ENCODE results near the gene TMEM256. TPM values are rescaled to one million over a fixed set of nuclear protein-coding genes. Genes with fewer than 3 reads are reported as not detected.

The TMEM256 gene
- total RNA-seq, 4 donors from 2014 or later: 59.6 to 121 (median 74.7) TPM

GRCh38 chr17:7425756-7426155 is 21.9 kb upstream of the TMEM256 start:
- TF ChIP-seq, protein P1, sequence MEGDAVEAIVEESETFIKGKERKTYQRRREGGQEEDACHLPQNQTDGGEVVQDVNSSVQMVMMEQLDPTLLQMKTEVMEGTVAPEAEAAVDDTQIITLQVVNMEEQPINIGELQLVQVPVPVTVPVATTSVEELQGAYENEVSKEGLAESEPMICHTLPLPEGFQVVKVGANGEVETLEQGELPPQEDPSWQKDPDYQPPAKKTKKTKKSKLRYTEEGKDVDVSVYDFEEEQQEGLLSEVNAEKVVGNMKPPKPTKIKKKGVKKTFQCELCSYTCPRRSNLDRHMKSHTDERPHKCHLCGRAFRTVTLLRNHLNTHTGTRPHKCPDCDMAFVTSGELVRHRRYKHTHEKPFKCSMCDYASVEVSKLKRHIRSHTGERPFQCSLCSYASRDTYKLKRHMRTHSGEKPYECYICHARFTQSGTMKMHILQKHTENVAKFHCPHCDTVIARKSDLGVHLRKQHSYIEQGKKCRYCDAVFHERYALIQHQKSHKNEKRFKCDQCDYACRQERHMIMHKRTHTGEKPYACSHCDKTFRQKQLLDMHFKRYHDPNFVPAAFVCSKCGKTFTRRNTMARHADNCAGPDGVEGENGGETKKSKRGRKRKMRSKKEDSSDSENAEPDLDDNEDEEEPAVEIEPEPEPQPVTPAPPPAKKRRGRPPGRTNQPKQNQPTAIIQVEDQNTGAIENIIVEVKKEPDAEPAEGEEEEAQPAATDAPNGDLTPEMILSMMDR (IDR thresholded peaks at IDR 0.05): no peak
- no peak for TF ChIP-seq EP300 (IDR thresholded peaks at IDR 0.05)
- TF ChIP-seq POLR2AphosphoS5 (IDR thresholded peaks at IDR 0.05): no peak
- TF ChIP-seq POLR2A (IDR thresholded peaks at IDR 0.05; ENCODE audit: low read depth): no peak
- no peak overlapping the region for H3K4me3 ChIP-seq
- no peak overlapping the region for H3K27ac ChIP-seq (replicated peaks in 1 of 4)
- H3K4me1 ChIP-seq: no peaks in the 10 kb centered on the region
- intact Hi-C loops (cut with DNase I): no loop called here
- DNase-seq (ENCODE audit: extremely low spot score): no peak
- H3K9me3 ChIP-seq: no peaks in the 10 kb centered on the region
- H3K27me3 ChIP-seq: no peaks in the 10 kb centered on the region
- H3K36me3 ChIP-seq: no peaks in the 10 kb centered on the region
- no CpG with 5 or more reads among the region's 8 CpGs for WGBS

- no peaks in the 10 kb centered on the region for H3K9me3 ChIP-seq
- intact Hi-C loops (cut with DNase I): no loop called here
- no peak within 1 kb of the TSS for H3K27ac ChIP-seq (replicated peaks in 1 of 4)
- 86% methylated on average over 7 of the region's 7 CpGs for WGBS
- TF ChIP-seq POLR2AphosphoS5 (IDR thresholded peaks at IDR 0.05) (no peak), POLR2A (IDR thresholded peaks at IDR 0.05; ENCODE audit: low read depth) (no peak), EP300 (IDR thresholded peaks at IDR 0.05) (no peak)
- TF ChIP-seq, protein P1 (IDR thresholded peaks at IDR 0.05): no peak
- H3K36me3 ChIP-seq: no peaks in the 10 kb centered on the region
- no peak within 1 kb of the TSS for H3K4me3 ChIP-seq
- no peaks in the 10 kb centered on the region for H3K4me1 ChIP-seq
- no peaks in the 10 kb centered on the region for H3K27me3 ChIP-seq
- DNase-seq (ENCODE audit: extremely low spot score): no peak
These were observed 21.4 kb upstream of the TMEM256 start, which contains the start of gene SPEM2 for GRCh38 chr17:7425316-7425715. SPEM2 (plus strand) TSS chr17:7425616; CDS start chr17:7425689, 73 bp downstream.

GRCh38 chr17:7423679-7424078 is 19.8 kb upstream of the TMEM256 start:
- Histone ChIP-seq H3K9me3 (no peaks in the 10 kb centered on the region), H3K27ac (replicated peaks in 1 of 4) (no peak overlapping the region), H3K4me1 (no peaks in the 10 kb centered on the region), H3K36me3 (no peaks in the 10 kb centered on the region), H3K27me3 (no peaks in the 10 kb centered on the region), H3K4me3 (no peak overlapping the region)
- no peak for TF ChIP-seq EP300 (IDR thresholded peaks at IDR 0.05)
- TF ChIP-seq POLR2AphosphoS5 (IDR thresholded peaks at IDR 0.05): no peak
- no peak for TF ChIP-seq POLR2A (IDR thresholded peaks at IDR 0.05; ENCODE audit: low read depth)
- 43% methylated on average over 4 of the region's 4 CpGs for WGBS
- DNase-seq (ENCODE audit: extremely low spot score): no peak
- intact Hi-C loops (cut with DNase I): no loop called here

- WGBS: 96% methylated on average over 11 of the region's 16 CpGs
- H3K36me3 ChIP-seq: peaks cover 0 to 20% (median 9%) of the 10 kb centered on the region in 4 donors
- TF ChIP-seq, protein P1 (IDR thresholded peaks at IDR 0.05): no peak
- no peak for TF ChIP-seq EP300 (IDR thresholded peaks at IDR 0.05)
- no peak for TF ChIP-seq POLR2AphosphoS5 (IDR thresholded peaks at IDR 0.05)
- TF ChIP-seq POLR2A (IDR thresholded peaks at IDR 0.05; ENCODE audit: low read depth): no peak
- H3K4me1 ChIP-seq: no peaks in the 10 kb centered on the region
- DNase-seq (ENCODE audit: extremely low spot score): no peak
- H3K27me3 ChIP-seq: no peaks in the 10 kb centered on the region
- no peak overlapping the region for H3K4me3 ChIP-seq
- H3K27ac ChIP-seq (replicated peaks in 1 of 4): no peak overlapping the region
- intact Hi-C loops (cut with DNase I): no loop called here
- H3K9me3 ChIP-seq: no peaks in the 10 kb centered on the region
These were observed 17.3 kb upstream of the TMEM256 start for GRCh38 chr17:7421186-7421585.

- TF ChIP-seq POLR2A (IDR thresholded peaks at IDR 0.05; ENCODE audit: low read depth): no peak
- TF ChIP-seq POLR2AphosphoS5 (IDR thresholded peaks at IDR 0.05): no peak
- no peak for TF ChIP-seq EP300 (IDR thresholded peaks at IDR 0.05)
- TF ChIP-seq, protein P1 (IDR thresholded peaks at IDR 0.05): no peak
- Histone ChIP-seq H3K4me3 (no peak within 1 kb of the TSS), H3K36me3 (peaks cover 0 to 32% (median 15%) of the 10 kb centered on the region in 4 donors), H3K27ac (replicated peaks in 1 of 4) (no peak within 1 kb of the TSS), H3K27me3 (no peaks in the 10 kb centered on the region), H3K9me3 (no peaks in the 10 kb centered on the region), H3K4me1 (no peaks in the 10 kb centered on the region)
- intact Hi-C loops (cut with DNase I): no loop called here
- WGBS: 79% methylated on average over 17 of the region's 17 CpGs
- DNase-seq (ENCODE audit: extremely low spot score): no peak
These were observed 16.1 kb upstream of the TMEM256 start, which contains the start of gene SPEM1 for GRCh38 chr17:7419819-7420610. SPEM1 (plus strand) TSS chr17:7420324; CDS start chr17:7420385, 61 bp downstream.
